Caco-2 (cell line): Measurements from ENCODE around the gene TUT4. TPM values are rescaled to one million over a fixed set of nuclear protein-coding genes. Genes with fewer than 3 reads are reported as not detected.

Experiments
- BruUV-seq: library from RNA; stranded (reverse); fragments of 400-500 nt; replicated peaks from 2 replicates; lab custom pipeline; 2021; lab: Mats Ljungman, UMichigan
- CTCF ChIA-PET: fragments of 300-600 bp; sonication (Branson Sonifier 250); formaldehyde crosslinking; loops from one replicate; lab custom pipeline; 2022; ENCODE audit warnings: antibody characterized with exemption; lab: Charles Lee
- POLR2A ChIA-PET: fragments of 300-600 bp; sonication (Branson Sonifier 250); formaldehyde crosslinking; loops from one replicate; lab custom pipeline; 2022; ENCODE audit warnings: antibody characterized with exemption; lab: Charles Lee
- DNase-seq, 2 experiments: peaks; one replicate each; pipeline versions ENCODE4 v3.0.0 to v3.0.0-alpha.2; 2020 to 2022
- H3K27me3 ChIP-seq: replicated peaks from 2 replicates; pipeline ENCODE4 v1.6.0; 2011; ENCODE audit warnings: low read length; ENCODE audit not compliant: control insufficient read depth, insufficient read depth
- H3K36me3 ChIP-seq: 2 replicates; pipeline ENCODE4 v1.5.1; 2011; ENCODE audit warnings: low read length; ENCODE audit not compliant: control insufficient read depth, insufficient read depth
- H3K4me1 ChIP-seq: fragments of 250-450 bp; sonication (Bioruptor Pico); 2 replicates; pipeline ENCODE4 v1.5.1; 2020; ENCODE audit warnings: mild to moderate bottlenecking
- H3K4me3 ChIP-seq: 2 replicates; pipeline ENCODE4 v1.5.1; 2011; ENCODE audit warnings: low read depth, mild to moderate bottlenecking, control low read depth, low read length
- H3K9me3 ChIP-seq: fragments of 250-450 bp; sonication (Bioruptor Pico); 2 replicates; pipeline ENCODE4 v1.5.1; 2020; ENCODE audit warnings: mild to moderate bottlenecking, moderate library complexity
- H3K27ac Mint-ChIP-seq: one replicate; pipeline ENCODE4 v1.8.0; 2022; ENCODE audit warnings: mixed read lengths; ENCODE audit not compliant: unreplicated experiment
- H3K27me3 Mint-ChIP-seq: one replicate; pipeline ENCODE4 v1.8.0; 2022; ENCODE audit warnings: mixed read lengths; ENCODE audit not compliant: insufficient read depth, unreplicated experiment
- H3K36me3 Mint-ChIP-seq: one replicate; pipeline ENCODE4 v1.8.0; 2022; ENCODE audit warnings: mild to moderate bottlenecking, mixed read lengths; ENCODE audit not compliant: insufficient read depth, unreplicated experiment
- H3K4me1 Mint-ChIP-seq: one replicate; pipeline ENCODE4 v1.8.0; 2022; ENCODE audit warnings: low read depth, mixed read lengths; ENCODE audit not compliant: unreplicated experiment
- H3K4me3 Mint-ChIP-seq: one replicate; pipeline ENCODE4 v1.8.0; 2022; ENCODE audit warnings: mild to moderate bottlenecking, moderate library complexity, mixed read lengths; ENCODE audit not compliant: unreplicated experiment
- H3K9me3 Mint-ChIP-seq: one replicate; pipeline ENCODE4 v1.8.0; 2022; ENCODE audit warnings: mixed read lengths; ENCODE audit not compliant: unreplicated experiment
- CTCF ChIP-seq, 2 experiments: fragments of 200-600 bp in 1 of 2; IDR thresholded peaks; 1 replicate in 1 of 2; 2 replicates in 1 of 2; pipeline versions ENCODE4 v1.5.1 to v1.8.0; 2011 to 2022; ENCODE audit warnings: antibody characterized with exemption in 1 of 2, control low read depth in 1 of 2, inconsistent platforms in 1 of 2, low read depth in 1 of 2, low read length in 1 of 2, mild to moderate bottlenecking in 1 of 2, moderate library complexity in 1 of 2; ENCODE audit not compliant: insufficient read depth in 1 of 2, severe bottlenecking in 1 of 2, unreplicated experiment in 1 of 2
- intact Hi-C: fragments of 100-400 bp; cut with micrococcal nuclease; formaldehyde crosslinking; loops from one replicate; pipeline ENCODE4 v1.10.0; 2022; ENCODE audit not compliant: unreplicated experiment
- total RNA-seq: library from RNA; stranded (reverse); gene quantifications from 2 replicates; pipeline ENCODE4 v1.2.3, GENCODE V29; 2022

The TUT4 gene
- total RNA-seq, 1 experiment from 2014 or later: 54.9 TPM

DNA sequence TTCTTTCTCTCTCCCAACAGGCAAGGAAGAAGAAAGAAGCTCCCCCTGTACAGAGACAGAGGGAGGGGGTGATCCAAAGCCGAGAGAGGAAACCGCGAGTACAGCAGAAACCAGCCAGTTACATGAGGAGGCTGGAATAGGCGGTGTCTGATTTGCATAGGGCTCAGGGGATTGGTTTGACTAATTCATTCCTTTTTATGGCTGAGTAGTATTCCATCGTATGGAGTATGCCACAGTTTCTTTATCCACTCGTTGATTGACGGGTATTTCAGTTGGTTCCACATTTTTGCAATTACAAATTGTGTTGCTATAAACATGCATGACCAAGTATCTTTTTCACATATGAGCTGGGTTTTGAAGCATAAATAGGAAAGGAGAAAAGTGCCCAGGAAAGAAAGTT lies 45.8 kb upstream of the TUT4 start:
- POLR2A ChIA-PET: no interaction called here
- no peak overlapping the region for H3K4me3 ChIP-seq
- intact Hi-C loops: no loop called here
- Mint-ChIP-seq H3K36me3 (peaks cover 11% of the 10 kb centered on the region), H3K9me3 (no peaks in the 10 kb centered on the region), H3K4me3 (no peak overlapping the region), H3K4me1 (peaks cover 7% of the 10 kb centered on the region), H3K27me3 (no peaks in the 10 kb centered on the region), H3K27ac (no peak overlapping the region)
- no peaks in the 10 kb centered on the region for H3K9me3 ChIP-seq
- no peaks in the 10 kb centered on the region; the same call in 1 of the 2 replicates for H3K27me3 ChIP-seq
- H3K4me1 ChIP-seq: no peaks in the 10 kb centered on the region; the same call in 1 of the 2 replicates
- TF ChIP-seq CTCF (IDR thresholded peaks at IDR 0.05; ENCODE audit: insufficient read depth in 1 of 2, low read depth in 1 of 2, low read length in 1 of 2, severe bottlenecking in 1 of 2, unreplicated experiment in 1 of 2): no peak
- CTCF ChIA-PET: interaction anchor here (0.7 kb wide), 1 partner anchor 31 kb away, joined by 3 read pairs; no protein-coding TSS in a partner anchor
- no peaks in the 10 kb centered on the region for H3K36me3 ChIP-seq
- DNase-seq: no peak
- BruUV-seq: no TSS peak

- no TSS peak for BruUV-seq
- no peak overlapping the region for H3K4me3 ChIP-seq
- H3K27me3 ChIP-seq: no peaks in the 10 kb centered on the region; the same call in 1 of the 2 replicates
- Mint-ChIP-seq H3K36me3 (peaks cover 11% of the 10 kb centered on the region), H3K4me3 (no peak overlapping the region), H3K27ac (no peak overlapping the region), H3K9me3 (no peaks in the 10 kb centered on the region), H3K4me1 (peaks cover 7% of the 10 kb centered on the region), H3K27me3 (no peaks in the 10 kb centered on the region)
- no peaks in the 10 kb centered on the region for H3K9me3 ChIP-seq
- no peak for TF ChIP-seq CTCF (IDR thresholded peaks at IDR 0.05; ENCODE audit: insufficient read depth in 1 of 2, low read depth in 1 of 2, low read length in 1 of 2, severe bottlenecking in 1 of 2, unreplicated experiment in 1 of 2)
- CTCF ChIA-PET: no interaction called here
- H3K4me1 ChIP-seq: no peaks in the 10 kb centered on the region; the same call in 1 of the 2 replicates
- intact Hi-C loops: no loop called here
- DNase-seq: no peak
- H3K36me3 ChIP-seq: no peaks in the 10 kb centered on the region
- POLR2A ChIA-PET: no interaction called here
These were observed 45.0 kb upstream of the TUT4 start for GRCh38 chr1:52597912-52598311.

- intact Hi-C loops: no loop called here
- ChIA-PET CTCF (no interaction called here), POLR2A (no interaction called here)
- H3K4me1 Mint-ChIP-seq: no peaks in the 10 kb centered on the region
- H3K36me3 ChIP-seq: no peaks in the 10 kb centered on the region
- H3K9me3 ChIP-seq: no peaks in the 10 kb centered on the region
- H3K27me3 Mint-ChIP-seq: no peaks in the 10 kb centered on the region
- H3K4me3 ChIP-seq: no peak overlapping the region
- no peak for TF ChIP-seq CTCF (IDR thresholded peaks at IDR 0.05; ENCODE audit: insufficient read depth in 1 of 2, low read depth in 1 of 2, low read length in 1 of 2, severe bottlenecking in 1 of 2, unreplicated experiment in 1 of 2)
- no peak overlapping the region for H3K27ac Mint-ChIP-seq
- no TSS peak for BruUV-seq
- H3K27me3 ChIP-seq: no peaks in the 10 kb centered on the region; the same call in 1 of the 2 replicates
- peaks cover 6% of the 10 kb centered on the region for H3K36me3 Mint-ChIP-seq
- no peaks in the 10 kb centered on the region for H3K4me1 ChIP-seq
- H3K4me3 Mint-ChIP-seq: no peak overlapping the region
- H3K9me3 Mint-ChIP-seq: no peaks in the 10 kb centered on the region
- no peak for DNase-seq
These were observed 42.2 kb upstream of the TUT4 start for GRCh38 chr1:52595061-52595460.
